ENCODE results near the gene RAD51D.
A peak's percentile ranks its signal among the peaks of the same experiment; 100 is the strongest.
"Not testable (repeated sequence)": the region's sequence is repeated elsewhere in the genome, so short reads cannot be mapped to it uniquely, and the experiment has no call there.

Gene RAD51D

DNA sequence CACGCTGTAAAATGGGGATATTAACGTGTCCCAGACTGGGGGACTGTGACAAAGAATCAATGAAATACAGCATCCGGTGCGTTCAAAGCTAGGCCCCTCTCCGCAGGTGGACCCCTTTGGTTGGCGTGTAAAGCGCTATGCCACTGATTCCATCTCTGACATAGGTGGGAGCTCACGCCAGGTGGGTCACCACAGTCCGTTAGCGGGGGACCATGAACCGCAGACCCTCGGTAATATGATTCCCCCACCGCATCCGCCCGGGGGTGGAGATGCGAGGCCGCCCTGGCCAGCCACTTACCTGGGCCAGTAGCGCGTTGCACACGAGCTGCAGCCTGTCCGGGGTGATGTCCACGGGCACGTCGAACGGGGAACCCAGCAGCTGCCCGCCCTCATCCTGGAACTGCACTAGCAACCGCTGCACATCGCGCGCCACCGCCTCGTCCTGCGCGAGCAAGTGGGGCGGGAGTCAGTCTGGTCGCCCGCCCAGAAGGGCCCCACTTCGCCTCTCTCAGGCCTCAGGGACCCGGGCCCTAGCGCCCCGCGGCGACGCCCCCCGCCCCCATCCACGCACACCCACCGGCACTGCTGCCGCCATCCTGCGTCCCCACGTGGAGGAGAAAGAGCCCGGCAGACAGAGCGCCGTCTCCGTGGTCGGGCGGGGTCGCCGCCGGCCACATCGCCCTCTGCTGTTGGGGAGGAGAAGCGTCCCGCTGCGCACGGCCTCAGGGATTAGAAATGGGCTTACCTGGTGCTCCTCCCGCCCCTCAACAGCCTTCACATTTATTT lies 22.2 kb upstream of the RAD51D start, which contains the start of gene NLE1:
Gene NLE1 (minus strand): TSS at position 623 of the 786 bp plus-strand sequence. CDS start 28 bp downstream, at position 595.
- DNase-seq: peak; percentile 86 to 90

GRCh38 chr17:35138218-35138617 lies 18.6 kb upstream of the RAD51D start:
- no peak for DNase-seq

DNA sequence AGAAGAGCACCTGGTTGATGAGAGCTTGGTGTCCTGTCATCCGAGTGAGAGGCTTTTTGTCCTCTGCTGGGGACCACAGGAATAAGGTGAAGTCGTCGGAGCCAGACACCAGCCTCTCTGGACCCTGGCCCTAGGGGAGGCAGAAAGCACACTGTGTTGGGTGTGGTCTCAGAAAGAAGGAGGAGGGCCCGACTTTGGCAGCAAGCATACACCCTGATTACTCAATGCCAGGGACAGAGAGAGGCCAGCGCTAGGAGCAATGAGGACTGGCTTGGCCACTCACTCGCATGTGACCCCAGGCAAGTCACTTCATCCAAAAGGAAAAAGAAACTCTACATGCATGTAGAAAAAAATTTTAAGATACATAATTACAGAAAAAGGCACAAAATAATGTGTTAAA lies 15.7 kb upstream of the RAD51D start:
- no peak for DNase-seq

DNA sequence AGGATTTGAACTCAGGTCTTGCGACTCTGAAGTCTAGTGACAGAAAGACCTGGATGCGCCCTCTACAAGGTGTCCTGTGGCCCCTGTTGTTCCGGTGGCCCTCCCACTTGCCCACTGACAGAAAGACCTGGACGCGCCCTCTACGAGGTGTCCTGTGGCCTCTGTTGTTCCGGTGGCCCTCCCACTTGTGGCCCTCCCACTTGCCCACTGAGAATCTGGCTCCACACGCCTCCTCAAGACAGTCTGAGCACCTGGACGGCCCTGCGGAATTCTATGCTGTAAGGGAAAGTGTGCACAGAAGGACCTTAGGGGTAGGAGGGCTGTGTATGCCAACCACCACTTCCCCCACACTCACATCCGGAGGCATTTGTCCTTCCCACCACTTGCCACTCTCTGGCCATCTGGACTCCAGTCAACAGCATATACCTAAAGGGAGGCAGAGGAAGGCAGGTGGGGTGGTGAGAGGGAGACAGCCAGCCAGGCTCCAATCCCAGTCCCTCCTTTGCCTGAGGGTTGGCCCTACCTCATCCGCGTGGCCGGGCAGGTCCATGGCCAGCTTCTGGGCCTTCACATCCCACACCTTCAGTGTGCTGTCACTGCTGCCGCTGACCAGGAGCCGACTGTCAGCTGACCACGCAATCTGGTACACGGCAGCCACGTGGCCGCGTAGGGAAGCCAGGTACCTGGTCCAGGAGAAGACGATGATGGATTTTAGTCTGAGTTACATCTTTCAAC lies 13.3 kb upstream of the RAD51D start:
- no peak for DNase-seq

- DNase-seq: no peak
Measured at GRCh38 chr17:35132099-35132498, 12.4 kb upstream of the RAD51D start.

GRCh38 chr17:35130392-35130791 lies 10.7 kb upstream of the RAD51D start:
- DNase-seq: no peak

GRCh38 chr17:35129973-35130351 lies 10.3 kb upstream of the RAD51D start:
- DNase-seq: no peak

- no peak for DNase-seq
Measured at GRCh38 chr17:35129154-35129972, 9.7 kb upstream of the RAD51D start.

GRCh38 chr17:35127751-35128514 lies 8.3 kb upstream of the RAD51D start:
- no peak for DNase-seq

- DNase-seq: no peak
Measured at GRCh38 chr17:35121315-35121714, 1.7 kb upstream of the RAD51D start, which contains the start of gene FNDC8. Gene FNDC8, plus strand, starts transcription at chr17:35121615. Its CDS starts 79 bp downstream, at chr17:35121694.

GRCh38 chr17:35117984-35118383 lies 1.7 kb downstream of the RAD51D start:
- DNase-seq: peak; percentile 17 to 35

DNA sequence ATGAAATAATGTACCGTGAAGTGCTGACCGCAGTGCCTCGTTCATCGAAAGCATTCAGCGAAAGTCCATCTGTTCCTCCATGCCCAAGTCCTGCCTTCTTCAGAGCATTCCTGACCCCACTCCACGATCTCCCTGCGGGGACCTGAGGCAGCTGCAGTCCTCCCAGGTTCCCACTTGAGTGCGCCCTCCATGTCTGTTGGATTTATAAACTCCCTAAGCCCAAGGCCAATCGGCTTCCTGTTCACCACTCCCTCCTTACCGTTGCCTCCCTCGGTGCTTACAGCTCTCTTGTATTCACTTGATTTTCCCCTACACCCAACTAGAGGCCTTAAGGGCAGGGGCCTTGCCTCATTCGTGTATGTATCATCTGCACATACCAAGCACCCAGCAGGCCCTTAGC lies 2.8 kb downstream of the RAD51D start:
- no peak for DNase-seq

- not testable (repeated sequence) for DNase-seq
Measured at GRCh38 chr17:35110791-35111190, 8.9 kb downstream of the RAD51D start.

GRCh38 chr17:35104844-35105450 lies 14.7 kb downstream of the RAD51D start:
- DNase-seq: no peak

DNA sequence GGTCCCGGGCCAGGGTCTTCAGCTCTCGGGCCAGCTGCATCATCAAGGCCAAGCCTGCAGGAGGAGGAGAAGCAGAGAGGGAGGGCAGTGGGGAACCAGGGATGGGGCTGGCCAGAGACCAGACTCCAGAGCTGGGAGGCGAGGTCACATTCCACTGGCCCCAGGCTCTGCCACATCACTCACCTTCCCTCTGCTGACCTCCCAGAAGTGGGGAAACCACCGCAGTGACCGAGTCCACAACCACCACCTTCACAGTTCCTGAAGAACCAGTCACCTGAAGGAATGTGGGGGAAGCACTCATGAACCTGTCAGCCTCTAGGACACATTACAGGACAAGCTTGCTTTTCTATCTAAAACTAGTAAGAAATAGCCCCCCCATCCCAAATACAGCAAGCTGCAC lies 16.4 kb downstream of the RAD51D start:
- no peak for DNase-seq

GRCh38 chr17:35101725-35102124 lies 17.9 kb downstream of the RAD51D start:
- DNase-seq: no peak

DNA sequence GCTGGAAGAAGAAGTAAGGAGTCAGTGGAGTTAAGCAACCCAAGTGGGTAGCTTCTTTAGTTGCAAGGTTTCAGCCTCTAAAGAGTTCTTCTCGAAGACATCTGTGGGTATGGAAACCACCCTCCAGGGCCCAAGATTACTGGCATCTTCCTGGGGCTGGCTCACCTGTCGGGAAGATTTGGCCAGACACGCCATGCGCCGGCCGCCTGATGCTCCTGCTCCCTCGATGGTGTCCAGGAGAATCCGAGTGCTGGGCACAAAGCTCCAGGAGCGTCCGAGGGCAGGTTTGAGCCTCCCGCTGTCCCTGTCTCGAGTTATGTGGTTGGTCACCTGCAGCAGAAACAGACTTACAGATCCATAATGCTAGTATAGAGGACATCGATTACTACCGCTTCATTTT lies 18.6 kb downstream of the RAD51D start:
- no peak for DNase-seq

DNA sequence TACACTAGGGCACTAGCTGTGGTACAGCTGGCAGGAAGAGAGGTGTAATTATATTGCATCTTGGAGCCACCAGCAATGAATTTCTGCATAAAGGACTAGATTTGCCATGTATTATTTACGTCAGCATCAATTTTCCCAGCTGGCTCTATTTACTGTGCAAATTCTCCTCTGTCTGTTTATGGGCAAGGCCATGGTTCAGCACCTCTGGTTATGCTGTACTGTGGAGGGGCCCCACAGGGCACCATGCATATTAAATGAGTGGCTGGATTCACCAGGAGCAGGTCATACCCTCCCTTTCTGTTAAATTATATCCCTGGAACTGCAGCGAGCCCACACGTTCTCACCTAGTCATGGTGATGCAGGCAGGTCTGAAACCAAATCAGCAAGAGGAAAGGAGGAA lies 19.8 kb downstream of the RAD51D start:
- DNase-seq: no peak

DNA sequence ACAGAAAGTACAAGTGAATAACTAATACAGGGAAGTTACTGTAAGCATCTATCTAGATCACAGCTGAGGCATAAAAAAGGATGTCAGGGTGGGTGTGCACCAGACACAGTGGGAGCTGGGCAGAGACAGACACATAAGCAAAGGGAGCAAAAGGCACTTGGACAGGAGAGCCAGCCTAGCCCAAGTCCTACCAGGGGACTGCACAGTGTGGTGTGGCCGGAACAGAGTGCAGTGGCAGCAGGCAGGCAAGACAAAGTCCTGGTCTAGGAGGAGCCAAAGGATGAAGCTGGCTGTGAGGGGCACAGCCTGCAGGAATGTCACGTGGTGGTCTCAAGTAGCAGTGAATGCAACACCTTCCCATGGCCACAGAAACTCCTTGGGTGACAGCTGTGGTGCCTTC lies 21.9 kb downstream of the RAD51D start:
- DNase-seq: no peak

- DNase-seq: no peak
Measured at GRCh38 chr17:35095741-35096140, 23.9 kb downstream of the RAD51D start.

DNA sequence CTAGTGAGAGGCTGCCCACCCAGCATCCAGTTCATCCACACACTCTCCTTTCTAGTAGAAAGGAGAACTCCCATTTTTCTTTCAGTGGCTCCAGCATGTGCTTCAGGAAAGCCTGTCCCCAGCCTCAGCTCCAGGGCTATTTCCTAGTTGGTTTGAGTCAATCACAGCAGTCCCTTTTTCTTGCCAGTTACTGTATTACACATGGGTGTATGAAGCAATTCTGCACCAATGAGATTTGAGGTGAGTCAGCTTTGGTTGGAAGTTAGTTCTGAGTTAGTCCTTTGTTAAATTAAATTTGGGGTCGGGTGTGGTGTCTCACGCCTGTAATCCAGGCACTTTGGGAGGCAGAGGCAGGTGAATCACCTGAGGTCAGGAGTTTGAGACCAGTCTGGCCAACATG lies 24.8 kb downstream of the RAD51D start:
- no peak for DNase-seq

DNA sequence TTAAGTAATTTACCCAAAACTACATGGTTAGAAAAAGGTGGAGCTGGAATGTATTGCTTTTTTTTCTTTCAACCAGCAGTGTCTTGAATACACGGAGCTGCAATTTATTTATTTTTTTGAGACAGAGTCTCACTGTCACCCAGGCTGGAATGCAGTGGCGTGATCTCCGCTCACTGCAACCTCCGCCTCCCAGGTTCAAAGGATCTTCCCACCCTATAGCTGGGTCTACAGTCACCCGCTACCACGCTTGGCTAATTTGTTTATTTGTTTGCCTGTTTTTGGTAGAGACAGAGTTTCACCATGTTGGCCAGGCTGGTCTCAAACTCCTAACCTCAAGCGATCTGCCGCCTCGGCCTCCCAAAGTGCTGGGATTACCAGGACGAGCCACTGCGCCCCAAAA lies 29.0 kb downstream of the RAD51D start:
- DNase-seq: not testable (repeated sequence)
